ENCODE measurements around the gene FTH1. TPM values are rescaled to one million over a fixed set of nuclear protein-coding genes. Genes with fewer than 3 reads are reported as not detected.

The FTH1 gene
- total RNA-seq, 2 donors from 2014 or later, result 2,226 to 2,809 TPM

- TF ChIP-seq CTCF (conservative IDR thresholded peaks at IDR 0.05), result no peak
- no peak overlapping the region for H3K4me3 Mint-ChIP-seq
These were observed 33.4 kb upstream of the FTH1 start for GRCh38 chr11:62000539-62001446.

GRCh38 chr11:61999141-61999975 is 31.9 kb upstream of the FTH1 start:
- Histone ChIP-seq H3K27ac (ENCODE audit: low read depth, low read length) (no peak overlapping the region), H3K36me3 (ENCODE audit: control insufficient read depth, insufficient read depth, low read length) (no peaks in the 10 kb centered on the region), H3K9me3 (ENCODE audit: control insufficient read depth, low read length) (peaks cover 17% of the 10 kb centered on the region), H3K4me3 (ENCODE audit: low read length) (no peak overlapping the region), H3K4me1 (ENCODE audit: control insufficient read depth, insufficient read depth, low read length) (no peaks in the 10 kb centered on the region), H3K9ac (ENCODE audit: extremely low read depth, low read length, poor library complexity, severe bottlenecking) (no peak overlapping the region), H3K27me3 (ENCODE audit: control insufficient read depth, insufficient read depth, low read length, poor library complexity, severe bottlenecking) (no peaks in the 10 kb centered on the region)
- peaks cover 3% of the 10 kb centered on the region for H3K36me3 Mint-ChIP-seq (ENCODE audit: low read depth)
- peaks cover 9% of the 10 kb centered on the region for H3K4me1 Mint-ChIP-seq
- peaks cover 3% of the 10 kb centered on the region for H3K27me3 Mint-ChIP-seq (ENCODE audit: insufficient read depth)
- H3K27ac Mint-ChIP-seq, result no peak overlapping the region
- TF ChIP-seq CTCF (conservative IDR thresholded peaks at IDR 0.05), result no peak
- 96 to 97% methylated on average over 4 to 7 of the region's 7 CpGs for WGBS, 2 experiments (ENCODE audit: insufficient coverage in 1 of 2, insufficient read length in 1 of 2)
- peaks cover 21% of the 10 kb centered on the region for H3K9me3 Mint-ChIP-seq
- DNase-seq, result no peak
- H3K4me3 Mint-ChIP-seq, result no peak overlapping the region

More at GRCh38 chr11:62000539-62001446, 33.4 kb upstream of the FTH1 start:
- Mint-ChIP-seq H3K36me3 (ENCODE audit: low read depth) (peaks cover 3% of the 10 kb centered on the region), H3K4me1 (peaks cover 9% of the 10 kb centered on the region), H3K27me3 (ENCODE audit: insufficient read depth) (peaks cover 6% of the 10 kb centered on the region), H3K9me3 (peaks cover 21% of the 10 kb centered on the region), H3K27ac (no peak overlapping the region)
- Histone ChIP-seq H3K27me3 (ENCODE audit: control insufficient read depth, insufficient read depth, low read length, poor library complexity, severe bottlenecking) (no peaks in the 10 kb centered on the region), H3K27ac (ENCODE audit: low read depth, low read length) (no peak overlapping the region), H3K9ac (ENCODE audit: extremely low read depth, low read length, poor library complexity, severe bottlenecking) (no peak overlapping the region), H3K4me1 (ENCODE audit: control insufficient read depth, insufficient read depth, low read length) (no peaks in the 10 kb centered on the region), H3K4me3 (ENCODE audit: low read length) (no peak overlapping the region), H3K9me3 (ENCODE audit: control insufficient read depth, low read length) (peaks cover 17% of the 10 kb centered on the region), H3K36me3 (ENCODE audit: control insufficient read depth, insufficient read depth, low read length) (no peaks in the 10 kb centered on the region)
- no peak for DNase-seq
- 94 to 96% methylated on average over 23 of the region's 23 CpGs for WGBS, 2 experiments (ENCODE audit: insufficient coverage in 1 of 2, insufficient read length in 1 of 2)

- Histone ChIP-seq H3K9me3 (ENCODE audit: control insufficient read depth, low read length) (peaks cover 17% of the 10 kb centered on the region), H3K9ac (ENCODE audit: extremely low read depth, low read length, poor library complexity, severe bottlenecking) (no peak overlapping the region), H3K36me3 (ENCODE audit: control insufficient read depth, insufficient read depth, low read length) (no peaks in the 10 kb centered on the region), H3K27ac (ENCODE audit: low read depth, low read length) (no peak overlapping the region), H3K27me3 (ENCODE audit: control insufficient read depth, insufficient read depth, low read length, poor library complexity, severe bottlenecking) (no peaks in the 10 kb centered on the region), H3K4me1 (ENCODE audit: control insufficient read depth, insufficient read depth, low read length) (no peaks in the 10 kb centered on the region), H3K4me3 (ENCODE audit: low read length) (no peak overlapping the region)
- WGBS, 2 experiments (ENCODE audit: insufficient coverage in 1 of 2, insufficient read length in 1 of 2), result 86 to 100% methylated on average over 1 to 4 of the region's 4 CpGs
- DNase-seq, result peak; percentile 81
- H3K9me3 Mint-ChIP-seq, result peaks cover 23% of the 10 kb centered on the region
- H3K4me1 Mint-ChIP-seq, result peaks cover 9% of the 10 kb centered on the region
- no peak overlapping the region for H3K4me3 Mint-ChIP-seq
- H3K27ac Mint-ChIP-seq, result no peak overlapping the region
- peaks cover 3% of the 10 kb centered on the region for H3K36me3 Mint-ChIP-seq (ENCODE audit: low read depth)
- peaks cover 5% of the 10 kb centered on the region for H3K27me3 Mint-ChIP-seq (ENCODE audit: insufficient read depth)
- TF ChIP-seq CTCF (conservative IDR thresholded peaks at IDR 0.05), result peak; percentile 38
These were observed 29.5 kb upstream of the FTH1 start for GRCh38 chr11:61996933-61997332.

All from endodermal cell (in vitro differentiated cells).